ENCODE measurements around the gene RSPH1. TPM values are rescaled to one million over a fixed set of nuclear protein-coding genes. Genes with fewer than 3 reads are reported as not detected.

Gene RSPH1
- total and polyA plus RNA-seq, 2 of the 8 experiments (the other 6 are each of a cell fraction or from before 2014, with no cell fraction given) = 0.24 TPM; not detected in 1

DNA sequence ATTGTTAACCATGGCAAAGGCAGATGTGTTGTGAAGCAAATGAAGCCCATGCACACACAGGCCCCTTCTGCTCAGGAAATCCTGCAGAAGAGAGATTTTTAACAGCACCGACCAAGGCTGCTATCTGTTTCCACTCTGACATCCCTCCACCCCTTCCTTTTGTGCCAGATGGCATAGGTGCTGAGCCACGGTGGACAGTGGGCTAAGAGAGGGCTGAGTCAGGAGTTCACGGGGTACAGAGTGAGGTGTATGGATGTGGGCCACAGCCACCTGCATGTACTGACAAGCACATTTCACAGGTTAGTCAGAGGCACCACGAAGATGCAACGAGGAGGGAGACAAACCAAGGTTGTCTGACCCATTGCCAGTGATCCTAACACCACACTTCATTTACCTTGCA is 9.5 kb downstream of the RSPH1 start:
- Histone ChIP-seq H2BK5ac (ENCODE audit: low read depth, low read length) (no peak overlapping the region), H4K5ac (ENCODE audit: insufficient read length, low read depth, low read length) (no peak overlapping the region), H3K36me3 (ENCODE audit: control insufficient read depth in 2 of 4, insufficient read depth in 4 of 4, low read length in 3 of 4) (no peaks in the 10 kb centered on the region), H3K4me1 (replicated peaks in 1 of 4; ENCODE audit: control insufficient read depth in 3 of 4, insufficient read depth in 4 of 4, low read length in 3 of 4) (no peaks in the 10 kb centered on the region), H2BK20ac (ENCODE audit: low read length) (no peak overlapping the region), H3K23ac (ENCODE audit: insufficient read length) (no peak overlapping the region), H3K9me3 (ENCODE audit: insufficient read depth in 2 of 2, low read depth in 1 of 2, low read length in 1 of 2) (no peaks in the 10 kb centered on the region), H3K4ac (replicated peaks; ENCODE audit: insufficient read length, low read depth, low read length) (no peak overlapping the region), H3K56ac (replicated peaks; ENCODE audit: insufficient read length, low read depth, low read length) (no peak overlapping the region), H3K9ac (replicated peaks in 1 of 4; ENCODE audit: extremely low read depth in 1 of 4, low read depth in 3 of 4, low read length in 3 of 4) (no peak overlapping the region), H2BK12ac (ENCODE audit: low read depth, low read length) (no peak overlapping the region), H3K14ac (ENCODE audit: insufficient read length) (no peak overlapping the region), H3K79me1 (ENCODE audit: low read depth, low read length) (no peaks in the 10 kb centered on the region), H3K79me2 (ENCODE audit: control insufficient read depth in 1 of 2, insufficient read depth in 2 of 2, low read length in 2 of 2) (no peaks in the 10 kb centered on the region), H2AFZ (ENCODE audit: low read length) (no peak overlapping the region), H2BK15ac (ENCODE audit: low read length) (no peak overlapping the region), H4K8ac (ENCODE audit: extremely low read depth, insufficient read depth, low read length) (no peak overlapping the region), H3K4me2 (ENCODE audit: insufficient read depth in 1 of 2, low read depth in 2 of 2, low read length in 2 of 2) (no peak overlapping the region), H3K23me2 (ENCODE audit: low read depth, low read length) (peaks cover 3% of the 10 kb centered on the region; the same call in 1 of the 2 replicates), H4K20me1 (replicated peaks in 1 of 2; ENCODE audit: control insufficient read depth in 1 of 2, insufficient read depth in 2 of 2, low read length in 2 of 2) (no peaks in the 10 kb centered on the region), H3K18ac (ENCODE audit: extremely low read depth, low read length) (no peak overlapping the region), H3K27ac (ENCODE audit: low read depth, low read length) (no peak overlapping the region), H4K91ac (replicated peaks; ENCODE audit: insufficient read length, low read length) (no peak overlapping the region), H3K4me3 (ENCODE audit: extremely low read depth in 1 of 4, insufficient read depth in 2 of 4, low read depth in 3 of 4, low read length in 4 of 4) (no peak overlapping the region), H2BK120ac (replicated peaks; ENCODE audit: low read depth, low read length) (no peak overlapping the region), H2AK5ac (ENCODE audit: low read depth, low read length) (no peak overlapping the region), H3K27me3 (replicated peaks in 1 of 4; ENCODE audit: control insufficient read depth in 3 of 4, extremely low read depth in 1 of 4, insufficient read depth in 3 of 4, low read length in 3 of 4) (no peaks in the 10 kb centered on the region; a peak in 1 of 7 replicates)
- DNase-seq (ENCODE audit: low read depth in 1 of 2, low spot score in 2 of 2) = no peak
- TF ChIP-seq ZNF274 (IDR thresholded peaks at IDR 0.05; ENCODE audit: borderline replicate concordance, extremely low read depth, low read length) = no peak
- no peak for TF ChIP-seq NRF1 (IDR thresholded peaks at IDR 0.05; ENCODE audit: low read depth, low read length)
- no peak for TF ChIP-seq MAFK (IDR thresholded peaks at IDR 0.05; ENCODE audit: low read depth, low read length)
- TF ChIP-seq POU5F1 (IDR thresholded peaks at IDR 0.05; ENCODE audit: low read depth, low read length) = no peak
- ChIA-PET POLR2A (ENCODE audit: partially characterized antibody) (no interaction called here), CTCF (ENCODE audit: partially characterized antibody) (interaction anchor here (0.5 to 1.0 kb wide), 4 partner anchors 9 to 515 kb away, joined by 3 to 7 read pairs (median 4); partner anchors contain the start of gene RSPH1)
- no peak for FAIRE-seq
- 76% methylated on average over 5 of the region's 5 CpGs; no CpG with 5 or more reads in 1 of the 2 experiments for WGBS, 2 experiments (ENCODE audit: extremely low coverage in 1 of 2, insufficient coverage in 1 of 2, insufficient read length in 1 of 2, insufficient replicate concordance in 2 of 2, low coverage in 1 of 2, low lambda C conversion rate in 2 of 2, missing lambda C conversion rate in 1 of 2)

Data from H1 (cell line).